ENCODE results near the gene THSD4. TPM values are rescaled to one million over a fixed set of nuclear protein-coding genes. Genes with fewer than 3 reads are reported as not detected.
"Not testable (repeated sequence)": the region's sequence is repeated elsewhere in the genome, so short reads cannot be mapped to it uniquely, and the experiment has no call there.

The THSD4 gene
- total RNA-seq, 1 experiment from 2014 or later, result 24.2 TPM

DNA sequence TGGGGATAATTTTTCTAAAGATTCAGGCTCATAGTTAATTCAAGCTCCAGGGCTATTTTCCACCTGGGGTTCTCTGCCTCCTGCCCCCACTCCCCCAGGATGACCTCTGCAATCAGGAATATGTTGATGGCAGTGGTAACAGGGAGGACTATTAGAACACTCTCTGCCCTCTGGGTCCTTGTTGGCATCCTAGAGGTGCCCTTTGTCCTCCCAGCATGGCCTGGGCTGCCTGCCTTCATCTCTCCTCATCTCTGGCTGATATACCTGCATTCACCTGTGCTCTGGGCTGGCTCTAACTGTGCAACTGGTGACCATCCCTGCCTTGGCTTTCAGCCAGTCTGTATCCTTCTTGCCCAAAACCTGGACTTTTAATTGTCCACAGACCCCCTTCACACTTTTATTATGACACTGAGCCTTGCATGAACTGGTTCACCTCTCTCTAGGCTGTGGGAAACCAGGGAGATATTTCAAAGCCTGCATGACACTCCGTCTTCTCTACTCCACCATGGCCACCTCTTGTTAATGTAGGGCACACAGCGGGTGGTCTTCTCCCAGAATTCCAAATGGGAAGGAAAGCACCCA lies 199.8 kb downstream of the THSD4 start:
- H3K9me3 Mint-ChIP-seq (ENCODE audit: low read depth, unreplicated experiment), result peaks cover 13% of the 10 kb centered on the region
- intact Hi-C loops (cut with micrococcal nuclease; ENCODE audit: unreplicated experiment), result no loop called here
- H3K27ac Mint-ChIP-seq (ENCODE audit: unreplicated experiment), result no peak overlapping the region
- H3K4me3 Mint-ChIP-seq (ENCODE audit: low read depth, unreplicated experiment), result no peak overlapping the region
- TF ChIP-seq, protein P1, sequence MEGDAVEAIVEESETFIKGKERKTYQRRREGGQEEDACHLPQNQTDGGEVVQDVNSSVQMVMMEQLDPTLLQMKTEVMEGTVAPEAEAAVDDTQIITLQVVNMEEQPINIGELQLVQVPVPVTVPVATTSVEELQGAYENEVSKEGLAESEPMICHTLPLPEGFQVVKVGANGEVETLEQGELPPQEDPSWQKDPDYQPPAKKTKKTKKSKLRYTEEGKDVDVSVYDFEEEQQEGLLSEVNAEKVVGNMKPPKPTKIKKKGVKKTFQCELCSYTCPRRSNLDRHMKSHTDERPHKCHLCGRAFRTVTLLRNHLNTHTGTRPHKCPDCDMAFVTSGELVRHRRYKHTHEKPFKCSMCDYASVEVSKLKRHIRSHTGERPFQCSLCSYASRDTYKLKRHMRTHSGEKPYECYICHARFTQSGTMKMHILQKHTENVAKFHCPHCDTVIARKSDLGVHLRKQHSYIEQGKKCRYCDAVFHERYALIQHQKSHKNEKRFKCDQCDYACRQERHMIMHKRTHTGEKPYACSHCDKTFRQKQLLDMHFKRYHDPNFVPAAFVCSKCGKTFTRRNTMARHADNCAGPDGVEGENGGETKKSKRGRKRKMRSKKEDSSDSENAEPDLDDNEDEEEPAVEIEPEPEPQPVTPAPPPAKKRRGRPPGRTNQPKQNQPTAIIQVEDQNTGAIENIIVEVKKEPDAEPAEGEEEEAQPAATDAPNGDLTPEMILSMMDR (IDR thresholded peaks at IDR 0.05; ENCODE audit: unreplicated experiment), result no peak
- no peak for DNase-seq
- H3K4me1 Mint-ChIP-seq (ENCODE audit: low read depth, unreplicated experiment), result no peaks in the 10 kb centered on the region
- CTCF ChIA-PET, result no interaction called here
- H3K27me3 Mint-ChIP-seq (ENCODE audit: unreplicated experiment), result no peaks in the 10 kb centered on the region
- peaks cover 5% of the 10 kb centered on the region for H3K36me3 Mint-ChIP-seq (ENCODE audit: insufficient read depth, unreplicated experiment)
- BruUV-seq (replicated peaks), result no TSS peak

DNA sequence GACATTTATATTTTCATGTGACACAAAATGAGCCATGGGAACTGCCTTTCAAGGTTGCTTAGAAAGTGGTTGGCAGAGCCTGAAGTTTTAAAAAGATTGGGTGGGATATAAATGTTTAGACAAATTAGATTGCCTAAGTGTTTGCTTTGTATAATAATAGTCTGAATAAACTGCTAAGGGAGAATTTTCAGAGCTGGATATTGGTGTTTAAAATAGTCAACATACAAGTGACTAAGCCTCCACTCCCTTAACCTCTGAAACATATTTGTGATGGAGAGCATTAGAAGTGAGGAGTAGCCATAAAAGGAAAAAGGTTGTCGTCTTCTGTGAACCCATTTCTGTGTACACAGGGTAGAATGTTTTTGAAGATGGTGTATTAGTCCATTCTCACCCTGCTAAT lies 201.6 kb downstream of the THSD4 start:
- no peak overlapping the region for H3K4me3 Mint-ChIP-seq (ENCODE audit: low read depth, unreplicated experiment)
- peaks cover 13% of the 10 kb centered on the region for H3K9me3 Mint-ChIP-seq (ENCODE audit: low read depth, unreplicated experiment)
- H3K27ac Mint-ChIP-seq (ENCODE audit: unreplicated experiment), result no peak overlapping the region
- intact Hi-C loops (cut with micrococcal nuclease; ENCODE audit: unreplicated experiment), result no loop called here
- H3K36me3 Mint-ChIP-seq (ENCODE audit: insufficient read depth, unreplicated experiment), result peaks cover 5% of the 10 kb centered on the region
- TF ChIP-seq, protein P1 (IDR thresholded peaks at IDR 0.05; ENCODE audit: unreplicated experiment), result no peak
- CTCF ChIA-PET, result no interaction called here
- no peaks in the 10 kb centered on the region for H3K4me1 Mint-ChIP-seq (ENCODE audit: low read depth, unreplicated experiment)
- no TSS peak for BruUV-seq (replicated peaks)
- no peak for DNase-seq
- H3K27me3 Mint-ChIP-seq (ENCODE audit: unreplicated experiment), result no peaks in the 10 kb centered on the region

DNA sequence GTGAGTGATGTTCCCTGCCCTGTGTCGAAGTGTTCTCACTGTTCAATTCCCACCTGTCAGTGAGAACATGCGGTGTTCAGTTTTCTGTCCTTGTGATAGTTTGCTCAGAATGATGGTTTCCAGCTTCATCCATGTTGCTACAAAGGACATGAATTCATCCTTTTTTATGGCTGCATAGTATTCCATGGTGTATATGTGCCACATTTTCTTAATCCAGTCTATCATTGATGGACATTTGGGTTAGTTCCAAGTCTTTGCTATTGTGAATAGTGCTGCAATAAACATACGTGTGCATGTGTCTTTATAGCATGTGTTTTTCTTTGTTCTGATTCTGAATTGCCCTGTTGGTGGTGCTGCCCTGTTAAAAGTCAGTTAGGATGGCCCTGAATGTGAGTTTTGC lies 204.2 kb downstream of the THSD4 start:
- H3K27me3 Mint-ChIP-seq (ENCODE audit: unreplicated experiment); H3K27ac Mint-ChIP-seq (ENCODE audit: unreplicated experiment); DNase-seq; H3K4me1 Mint-ChIP-seq (ENCODE audit: low read depth, unreplicated experiment); CTCF ChIA-PET; BruUV-seq (replicated peaks); intact Hi-C loops (cut with micrococcal nuclease; ENCODE audit: unreplicated experiment); H3K36me3 Mint-ChIP-seq (ENCODE audit: insufficient read depth, unreplicated experiment); H3K4me3 Mint-ChIP-seq (ENCODE audit: low read depth, unreplicated experiment): not testable (repeated sequence)
- peaks cover 13% of the 10 kb centered on the region for H3K9me3 Mint-ChIP-seq (ENCODE audit: low read depth, unreplicated experiment)

DNA sequence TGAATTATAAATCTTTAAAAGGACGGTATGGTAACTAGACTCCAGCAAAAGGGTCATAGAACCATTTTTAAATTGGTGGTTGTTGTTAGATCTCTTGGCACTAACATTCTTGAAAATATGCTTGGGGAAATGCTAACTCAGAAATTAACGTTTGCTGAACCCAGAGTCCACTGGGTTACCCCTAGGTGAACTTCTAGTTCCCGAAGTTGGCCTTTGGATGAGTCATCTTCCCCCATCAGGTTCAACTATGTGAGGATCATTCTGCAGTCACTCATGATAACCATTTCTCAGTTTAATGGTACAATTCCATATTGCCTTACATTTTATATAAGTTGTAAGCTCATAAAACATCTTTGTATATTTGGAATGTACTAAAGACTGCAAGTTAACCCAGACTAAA lies 204.7 kb downstream of the THSD4 start:
- TF ChIP-seq, protein P1 (IDR thresholded peaks at IDR 0.05; ENCODE audit: unreplicated experiment), result no peak
- peaks cover 5% of the 10 kb centered on the region for H3K36me3 Mint-ChIP-seq (ENCODE audit: insufficient read depth, unreplicated experiment)
- CTCF ChIA-PET, result interaction anchor here (1.2 kb wide), 1 partner anchor 24 kb away, joined by 3 read pairs; no protein-coding TSS in a partner anchor
- intact Hi-C loops (cut with micrococcal nuclease; ENCODE audit: unreplicated experiment), result no loop called here
- no peak overlapping the region for H3K27ac Mint-ChIP-seq (ENCODE audit: unreplicated experiment)
- peaks cover 1% of the 10 kb centered on the region for H3K4me1 Mint-ChIP-seq (ENCODE audit: low read depth, unreplicated experiment)
- H3K9me3 Mint-ChIP-seq (ENCODE audit: low read depth, unreplicated experiment), result peaks cover 13% of the 10 kb centered on the region
- no TSS peak for BruUV-seq (replicated peaks)
- DNase-seq, result no peak
- no peak overlapping the region for H3K4me3 Mint-ChIP-seq (ENCODE audit: low read depth, unreplicated experiment)
- no peaks in the 10 kb centered on the region for H3K27me3 Mint-ChIP-seq (ENCODE audit: unreplicated experiment)

DNA sequence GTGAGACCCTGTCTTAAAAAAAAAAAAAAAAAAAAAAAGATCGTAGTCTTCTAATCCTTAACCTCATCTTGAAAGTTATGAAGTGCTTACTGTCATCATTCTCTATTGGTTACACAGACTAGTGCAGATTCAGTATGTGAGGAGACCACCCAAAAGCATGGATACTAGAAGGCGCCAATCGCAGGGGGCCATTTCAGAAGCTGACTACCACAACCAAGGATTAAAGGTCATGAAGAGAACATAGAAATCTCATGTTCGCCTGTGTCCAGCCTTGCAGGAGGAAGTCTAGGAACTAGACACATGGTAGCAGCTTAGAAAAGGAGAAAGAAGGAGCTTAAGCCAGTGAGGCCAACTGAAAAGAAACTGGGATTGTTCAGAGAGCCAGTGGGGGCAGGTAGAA lies 207.8 kb downstream of the THSD4 start:
- no TSS peak for BruUV-seq (replicated peaks)
- peaks cover 11% of the 10 kb centered on the region for H3K4me1 Mint-ChIP-seq (ENCODE audit: low read depth, unreplicated experiment)

More for the DNA sequence above, 207.8 kb downstream of the THSD4 start:
- intact Hi-C loops (cut with micrococcal nuclease; ENCODE audit: unreplicated experiment), result no loop called here
- Mint-ChIP-seq H3K27ac (ENCODE audit: unreplicated experiment) (no peak overlapping the region), H3K4me3 (ENCODE audit: low read depth, unreplicated experiment) (no peak overlapping the region), H3K36me3 (ENCODE audit: insufficient read depth, unreplicated experiment) (peaks cover 5% of the 10 kb centered on the region), H3K27me3 (ENCODE audit: unreplicated experiment) (no peaks in the 10 kb centered on the region), H3K9me3 (ENCODE audit: low read depth, unreplicated experiment) (peaks cover 3% of the 10 kb centered on the region)
- no peak for DNase-seq
- TF ChIP-seq, protein P1 (IDR thresholded peaks at IDR 0.05; ENCODE audit: unreplicated experiment), result no peak
- CTCF ChIA-PET, result no interaction called here
